GM13976 (cell line): Measurements from ENCODE around the gene CARF.

Source experiments
- DNase-seq: peaks from one replicate; pipeline ENCODE4 v3.0.0; 2012; ENCODE audit warnings: low spot score
- in situ Hi-C: fragments of 300-500 bp; cut with MboI; formaldehyde crosslinking; loops from one replicate; pipeline ENCODE4 v1.12.0; 2022; ENCODE audit warnings: low sequenced_read_pairs, mixed read lengths, inconsistent platforms; ENCODE audit not compliant: unreplicated experiment
- TF ChIP-seq, protein P1 (sequence below): IDR thresholded peaks from 2 replicates; pipeline ENCODE4 v1.5.1; 2012; ENCODE audit warnings: borderline replicate concordance, mild to moderate bottlenecking; ENCODE audit not compliant: insufficient read depth; ENCODE audit errors: extremely low read depth, missing control alignments, control extremely low read depth

Gene CARF

DNA sequence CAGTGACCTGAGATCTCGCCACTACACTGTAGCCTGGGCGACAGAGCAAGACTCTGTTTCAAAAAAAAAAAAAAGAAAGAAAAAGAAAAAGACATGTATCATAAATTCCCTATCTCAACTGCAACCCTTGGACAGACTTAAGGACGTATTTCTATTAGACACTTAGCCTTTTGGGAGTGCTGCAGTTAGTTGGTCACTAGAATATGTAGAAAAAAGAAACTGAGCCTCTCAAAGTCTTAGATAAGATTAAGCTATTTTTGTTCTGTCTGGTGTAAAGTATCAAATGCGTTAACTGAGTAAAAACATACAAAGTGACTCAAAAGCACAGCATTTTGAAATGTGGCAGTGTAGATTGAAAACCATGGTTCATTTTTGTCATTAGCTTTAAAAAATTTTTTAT lies 109.9 kb downstream of the CARF start:
- DNase-seq = no peak
- in situ Hi-C loops = no loop called here
- TF ChIP-seq, protein P1, sequence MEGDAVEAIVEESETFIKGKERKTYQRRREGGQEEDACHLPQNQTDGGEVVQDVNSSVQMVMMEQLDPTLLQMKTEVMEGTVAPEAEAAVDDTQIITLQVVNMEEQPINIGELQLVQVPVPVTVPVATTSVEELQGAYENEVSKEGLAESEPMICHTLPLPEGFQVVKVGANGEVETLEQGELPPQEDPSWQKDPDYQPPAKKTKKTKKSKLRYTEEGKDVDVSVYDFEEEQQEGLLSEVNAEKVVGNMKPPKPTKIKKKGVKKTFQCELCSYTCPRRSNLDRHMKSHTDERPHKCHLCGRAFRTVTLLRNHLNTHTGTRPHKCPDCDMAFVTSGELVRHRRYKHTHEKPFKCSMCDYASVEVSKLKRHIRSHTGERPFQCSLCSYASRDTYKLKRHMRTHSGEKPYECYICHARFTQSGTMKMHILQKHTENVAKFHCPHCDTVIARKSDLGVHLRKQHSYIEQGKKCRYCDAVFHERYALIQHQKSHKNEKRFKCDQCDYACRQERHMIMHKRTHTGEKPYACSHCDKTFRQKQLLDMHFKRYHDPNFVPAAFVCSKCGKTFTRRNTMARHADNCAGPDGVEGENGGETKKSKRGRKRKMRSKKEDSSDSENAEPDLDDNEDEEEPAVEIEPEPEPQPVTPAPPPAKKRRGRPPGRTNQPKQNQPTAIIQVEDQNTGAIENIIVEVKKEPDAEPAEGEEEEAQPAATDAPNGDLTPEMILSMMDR = no peak

DNA sequence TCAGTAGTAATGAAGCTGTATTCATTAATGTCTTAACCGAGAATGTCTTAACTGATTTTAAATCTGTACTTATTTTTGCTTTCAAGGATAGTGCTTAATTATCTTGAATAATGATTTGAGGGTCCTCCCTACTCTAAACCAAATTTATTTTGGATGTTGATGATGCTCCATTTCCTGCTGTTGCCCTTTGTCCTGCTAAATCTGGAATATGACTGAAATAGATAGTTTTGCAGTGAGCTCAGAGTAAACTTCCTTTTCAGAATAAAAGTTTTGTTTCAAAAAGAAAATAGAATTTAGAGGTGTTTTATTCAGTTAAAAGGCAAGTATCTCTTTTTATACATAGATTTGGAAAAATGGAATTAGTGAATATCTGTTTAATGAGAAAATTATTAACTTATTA lies 110.7 kb downstream of the CARF start:
- no peak for DNase-seq
- TF ChIP-seq, protein P1 = no peak
- in situ Hi-C loops = no loop called here

DNA sequence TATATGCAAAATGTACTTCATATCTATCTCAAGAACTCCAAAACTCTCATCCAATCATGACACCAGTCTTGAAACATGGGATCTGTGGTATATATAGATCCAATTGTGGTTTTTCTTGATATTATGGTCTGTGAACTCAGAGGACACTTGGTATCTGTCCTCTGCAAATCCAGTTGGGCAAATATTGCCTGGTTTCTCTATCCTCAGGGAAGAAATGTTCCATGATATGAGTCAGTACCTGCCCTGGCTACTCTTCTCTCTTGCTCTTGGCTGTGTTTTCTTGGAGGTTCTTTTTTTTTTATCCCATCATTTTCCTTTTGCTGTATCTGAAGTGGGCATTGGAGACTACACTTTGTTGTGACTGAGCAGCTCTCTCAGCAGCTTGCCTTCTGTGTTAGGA lies 113.5 kb downstream of the CARF start:
- in situ Hi-C loops = no loop called here
- no peak for DNase-seq

DNA sequence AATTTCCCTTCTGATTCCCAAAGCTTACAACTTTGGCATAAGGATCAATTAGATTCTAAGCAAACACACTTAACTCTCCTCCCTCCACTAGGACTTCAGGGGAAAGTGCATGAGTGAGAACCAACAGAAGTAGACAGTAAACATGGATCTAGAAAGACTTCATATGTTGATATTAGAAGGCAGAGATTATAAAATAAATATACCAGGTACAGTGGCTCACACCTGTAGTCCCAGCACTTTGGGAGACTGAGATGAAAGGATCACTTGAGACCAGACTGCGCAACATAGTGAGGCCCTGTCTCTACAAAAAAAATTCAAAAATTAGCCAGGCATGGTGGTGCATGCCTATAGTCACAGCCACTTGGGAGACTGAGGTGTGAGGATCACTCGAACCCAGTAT lies 118.5 kb downstream of the CARF start:
- in situ Hi-C loops = no loop called here
- no peak for DNase-seq
- TF ChIP-seq, protein P1 = no peak

More for the DNA sequence above, 113.5 kb downstream of the CARF start:
- TF ChIP-seq, protein P1 = no peak

DNA sequence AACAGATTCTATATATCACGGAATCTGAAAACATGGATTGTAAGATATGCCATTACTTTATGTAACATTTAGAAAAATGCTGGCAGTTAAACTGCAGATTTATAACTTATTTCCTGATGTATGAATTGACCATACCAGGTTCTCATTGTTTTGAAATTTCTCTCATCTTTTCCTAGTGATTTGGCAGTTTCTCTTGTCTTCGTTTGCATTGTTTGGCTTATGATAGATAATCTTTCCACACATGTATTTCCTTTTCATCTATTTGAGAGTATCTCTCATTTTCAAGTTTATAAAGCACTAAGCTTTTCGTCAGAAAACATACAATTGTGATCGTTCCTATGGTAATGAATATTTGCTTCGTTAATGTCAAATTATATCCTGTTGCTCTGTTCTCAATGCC lies 118.9 kb downstream of the CARF start:
- in situ Hi-C loops = no loop called here
- no peak for DNase-seq
- TF ChIP-seq, protein P1 = no peak

DNA sequence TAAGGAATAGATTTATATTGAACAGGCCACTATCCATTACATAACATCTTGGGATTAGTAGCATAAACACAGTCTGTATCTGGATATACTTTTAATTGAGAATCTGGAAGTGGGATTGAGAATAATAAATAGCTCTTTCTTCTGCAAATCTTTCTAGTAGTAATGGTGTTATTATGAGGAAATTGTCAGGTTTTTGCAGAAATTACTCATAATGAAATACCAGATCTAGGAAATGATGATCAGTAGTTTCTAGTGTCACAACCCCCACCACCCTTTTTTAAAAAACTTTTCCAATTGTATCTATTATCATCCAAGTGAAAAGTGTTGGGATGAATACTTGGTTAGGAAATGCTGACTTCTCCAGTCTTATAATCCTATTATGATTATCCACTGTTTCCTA lies 121.3 kb downstream of the CARF start:
- TF ChIP-seq, protein P1 = no peak
- in situ Hi-C loops = no loop called here
- no peak for DNase-seq

DNA sequence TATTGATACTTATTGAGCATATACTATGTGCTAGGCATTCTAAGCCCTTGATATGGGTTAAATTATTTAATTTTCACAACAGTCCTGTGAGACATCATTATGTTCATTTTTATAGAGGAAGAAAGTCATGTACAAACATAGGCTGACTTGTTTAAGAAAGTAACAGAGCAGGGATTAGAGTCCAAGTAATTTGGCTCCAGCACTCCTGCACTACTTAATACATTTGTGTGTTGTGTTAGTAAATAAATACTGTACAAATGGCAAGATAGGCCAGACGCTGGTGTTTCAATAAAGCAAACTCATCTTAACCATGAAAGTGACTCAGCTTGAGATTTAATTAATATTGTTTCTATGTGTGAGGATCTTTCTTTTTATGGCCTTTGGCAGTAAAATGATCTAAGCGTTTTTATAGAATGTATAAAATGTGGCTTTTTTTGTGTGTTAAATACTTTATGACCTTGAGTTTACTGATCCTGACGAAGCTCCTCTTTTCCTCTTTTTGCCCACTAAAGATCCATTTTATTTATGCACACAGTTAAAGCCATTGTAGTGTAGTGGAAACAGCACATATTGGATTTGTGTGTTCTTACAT lies 123.9 kb downstream of the CARF start:
- in situ Hi-C loops = no loop called here
- no peak for DNase-seq
- TF ChIP-seq, protein P1 = no peak
